ENCODE data around the gene SETBP1. TPM values are rescaled to one million over a fixed set of nuclear protein-coding genes. Genes with fewer than 3 reads are reported as not detected.

SETBP1 gene
- total RNA-seq, 1 donor from 2014 or later = 80.0 TPM

GRCh38 chr18:44765456-44765855, 84.8 kb downstream of the SETBP1 start:
- Mint-ChIP-seq H3K27ac (ENCODE audit: unreplicated experiment) (no peak overlapping the region), H3K4me3 (ENCODE audit: unreplicated experiment) (no peak overlapping the region), H3K4me1 (ENCODE audit: unreplicated experiment) (peaks cover 52% of the 10 kb centered on the region), H3K36me3 (ENCODE audit: unreplicated experiment) (peaks cover 34% of the 10 kb centered on the region), H3K27me3 (ENCODE audit: unreplicated experiment) (no peaks in the 10 kb centered on the region), H3K9me3 (ENCODE audit: unreplicated experiment) (no peaks in the 10 kb centered on the region)
- TF ChIP-seq, protein P1, sequence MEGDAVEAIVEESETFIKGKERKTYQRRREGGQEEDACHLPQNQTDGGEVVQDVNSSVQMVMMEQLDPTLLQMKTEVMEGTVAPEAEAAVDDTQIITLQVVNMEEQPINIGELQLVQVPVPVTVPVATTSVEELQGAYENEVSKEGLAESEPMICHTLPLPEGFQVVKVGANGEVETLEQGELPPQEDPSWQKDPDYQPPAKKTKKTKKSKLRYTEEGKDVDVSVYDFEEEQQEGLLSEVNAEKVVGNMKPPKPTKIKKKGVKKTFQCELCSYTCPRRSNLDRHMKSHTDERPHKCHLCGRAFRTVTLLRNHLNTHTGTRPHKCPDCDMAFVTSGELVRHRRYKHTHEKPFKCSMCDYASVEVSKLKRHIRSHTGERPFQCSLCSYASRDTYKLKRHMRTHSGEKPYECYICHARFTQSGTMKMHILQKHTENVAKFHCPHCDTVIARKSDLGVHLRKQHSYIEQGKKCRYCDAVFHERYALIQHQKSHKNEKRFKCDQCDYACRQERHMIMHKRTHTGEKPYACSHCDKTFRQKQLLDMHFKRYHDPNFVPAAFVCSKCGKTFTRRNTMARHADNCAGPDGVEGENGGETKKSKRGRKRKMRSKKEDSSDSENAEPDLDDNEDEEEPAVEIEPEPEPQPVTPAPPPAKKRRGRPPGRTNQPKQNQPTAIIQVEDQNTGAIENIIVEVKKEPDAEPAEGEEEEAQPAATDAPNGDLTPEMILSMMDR (IDR thresholded peaks at IDR 0.05) = no peak
- no peak for DNase-seq (ENCODE audit: extremely low spot score, unreplicated experiment)

DNA sequence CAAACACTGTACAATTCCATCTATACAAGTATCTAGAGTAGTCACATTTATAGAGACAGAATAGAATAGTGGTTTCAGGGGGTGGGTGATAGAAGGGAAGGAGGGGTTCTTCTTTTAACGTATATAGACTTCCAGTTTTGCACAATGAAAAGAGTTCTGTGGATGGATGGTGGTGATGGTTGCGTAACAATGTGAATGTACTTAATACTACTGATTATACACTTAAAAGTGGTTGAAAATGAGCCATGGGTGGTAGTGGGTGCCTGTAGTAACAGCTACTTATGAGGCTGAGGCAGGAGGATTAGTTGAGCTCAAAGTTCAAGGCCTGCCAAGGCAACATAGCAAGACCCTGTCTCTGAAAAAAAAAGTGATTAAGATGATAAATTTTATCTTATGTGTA, 85.8 kb downstream of the SETBP1 start:
- no peak overlapping the region for H3K4me3 Mint-ChIP-seq (ENCODE audit: unreplicated experiment)
- H3K4me1 Mint-ChIP-seq (ENCODE audit: unreplicated experiment) = peaks cover 61% of the 10 kb centered on the region
- TF ChIP-seq, protein P1 (IDR thresholded peaks at IDR 0.05) = no peak
- H3K36me3 Mint-ChIP-seq (ENCODE audit: unreplicated experiment) = peaks cover 34% of the 10 kb centered on the region
- no peak overlapping the region for H3K27ac Mint-ChIP-seq (ENCODE audit: unreplicated experiment)
- no peaks in the 10 kb centered on the region for H3K27me3 Mint-ChIP-seq (ENCODE audit: unreplicated experiment)
- H3K9me3 Mint-ChIP-seq (ENCODE audit: unreplicated experiment) = no peaks in the 10 kb centered on the region
- DNase-seq (ENCODE audit: extremely low spot score, unreplicated experiment) = no peak

- no peak overlapping the region for H3K27ac Mint-ChIP-seq (ENCODE audit: unreplicated experiment)
- H3K27me3 Mint-ChIP-seq (ENCODE audit: unreplicated experiment) = no peaks in the 10 kb centered on the region
- no peak overlapping the region for H3K4me3 Mint-ChIP-seq (ENCODE audit: unreplicated experiment)
- TF ChIP-seq, protein P1 (IDR thresholded peaks at IDR 0.05) = no peak
- peaks cover 74% of the 10 kb centered on the region for H3K4me1 Mint-ChIP-seq (ENCODE audit: unreplicated experiment)
- no peak for DNase-seq (ENCODE audit: extremely low spot score, unreplicated experiment)
- H3K36me3 Mint-ChIP-seq (ENCODE audit: unreplicated experiment) = peaks cover 29% of the 10 kb centered on the region
- no peaks in the 10 kb centered on the region for H3K9me3 Mint-ChIP-seq (ENCODE audit: unreplicated experiment)
Measured at GRCh38 chr18:44767807-44768206, 87.1 kb downstream of the SETBP1 start.

DNA sequence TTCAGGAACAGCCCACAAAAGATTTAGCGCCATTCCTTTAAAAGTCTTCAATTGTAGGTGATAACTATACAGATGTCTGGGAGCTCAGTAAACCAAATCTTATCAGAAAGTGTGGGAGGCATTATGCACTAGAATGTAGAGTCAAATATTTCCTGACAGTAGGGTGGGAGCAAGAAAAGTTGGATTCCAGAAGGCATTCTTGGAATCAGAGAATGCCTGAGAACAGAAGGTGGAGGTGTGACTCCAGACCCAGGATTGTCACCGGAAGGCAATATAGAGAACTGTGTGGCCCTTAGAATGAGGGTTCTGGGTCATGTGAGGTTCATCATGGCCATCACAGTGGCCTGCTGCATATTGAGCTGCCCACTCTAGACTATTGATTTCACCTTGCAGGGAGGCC, 90.0 kb downstream of the SETBP1 start:
- Mint-ChIP-seq H3K27me3 (ENCODE audit: unreplicated experiment) (no peaks in the 10 kb centered on the region), H3K4me3 (ENCODE audit: unreplicated experiment) (no peak overlapping the region), H3K4me1 (ENCODE audit: unreplicated experiment) (peaks cover 76% of the 10 kb centered on the region), H3K27ac (ENCODE audit: unreplicated experiment) (no peak overlapping the region), H3K9me3 (ENCODE audit: unreplicated experiment) (no peaks in the 10 kb centered on the region), H3K36me3 (ENCODE audit: unreplicated experiment) (peaks cover 16% of the 10 kb centered on the region)
- no peak for DNase-seq (ENCODE audit: extremely low spot score, unreplicated experiment)
- TF ChIP-seq, protein P1 (IDR thresholded peaks at IDR 0.05) = no peak

DNA sequence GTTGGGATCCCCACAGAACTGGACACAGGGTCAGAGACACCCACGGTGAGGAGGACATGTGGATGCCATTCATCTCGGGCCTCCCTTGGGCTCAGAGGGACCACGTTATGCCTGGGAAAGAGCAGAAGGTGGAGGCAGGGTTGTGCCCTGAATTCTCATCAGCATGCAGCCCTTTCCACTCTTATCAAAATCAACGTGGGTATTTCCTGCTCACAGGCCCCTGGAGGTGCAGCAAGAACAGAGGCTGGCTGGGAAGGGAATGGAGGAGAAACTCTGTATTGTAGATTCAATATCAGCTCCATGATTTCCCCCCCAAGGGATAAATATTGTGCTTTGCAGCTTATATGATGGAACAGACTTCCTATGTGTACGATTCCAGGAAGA, 90.9 kb downstream of the SETBP1 start:
- H3K36me3 Mint-ChIP-seq (ENCODE audit: unreplicated experiment) = peaks cover 20% of the 10 kb centered on the region
- no peaks in the 10 kb centered on the region for H3K27me3 Mint-ChIP-seq (ENCODE audit: unreplicated experiment)
- H3K27ac Mint-ChIP-seq (ENCODE audit: unreplicated experiment) = peak overlapping the region; percentile 91
- H3K9me3 Mint-ChIP-seq (ENCODE audit: unreplicated experiment) = no peaks in the 10 kb centered on the region
- H3K4me1 Mint-ChIP-seq (ENCODE audit: unreplicated experiment) = peaks cover 84% of the 10 kb centered on the region
- peak overlapping the region; percentile 8 for H3K4me3 Mint-ChIP-seq (ENCODE audit: unreplicated experiment)
- no peak for DNase-seq (ENCODE audit: extremely low spot score, unreplicated experiment)
- TF ChIP-seq, protein P1 (IDR thresholded peaks at IDR 0.05) = no peak
